ENCODE data around the gene DHRS1. TPM values are rescaled to one million over a fixed set of nuclear protein-coding genes. Genes with fewer than 3 reads are reported as not detected.
A peak's percentile ranks its signal among the peaks of the same experiment; 100 is the strongest.

DHRS1 gene
- total RNA-seq, 4 donors from 2014 or later, result 49.0 to 101 (median 82.1) TPM

DNA sequence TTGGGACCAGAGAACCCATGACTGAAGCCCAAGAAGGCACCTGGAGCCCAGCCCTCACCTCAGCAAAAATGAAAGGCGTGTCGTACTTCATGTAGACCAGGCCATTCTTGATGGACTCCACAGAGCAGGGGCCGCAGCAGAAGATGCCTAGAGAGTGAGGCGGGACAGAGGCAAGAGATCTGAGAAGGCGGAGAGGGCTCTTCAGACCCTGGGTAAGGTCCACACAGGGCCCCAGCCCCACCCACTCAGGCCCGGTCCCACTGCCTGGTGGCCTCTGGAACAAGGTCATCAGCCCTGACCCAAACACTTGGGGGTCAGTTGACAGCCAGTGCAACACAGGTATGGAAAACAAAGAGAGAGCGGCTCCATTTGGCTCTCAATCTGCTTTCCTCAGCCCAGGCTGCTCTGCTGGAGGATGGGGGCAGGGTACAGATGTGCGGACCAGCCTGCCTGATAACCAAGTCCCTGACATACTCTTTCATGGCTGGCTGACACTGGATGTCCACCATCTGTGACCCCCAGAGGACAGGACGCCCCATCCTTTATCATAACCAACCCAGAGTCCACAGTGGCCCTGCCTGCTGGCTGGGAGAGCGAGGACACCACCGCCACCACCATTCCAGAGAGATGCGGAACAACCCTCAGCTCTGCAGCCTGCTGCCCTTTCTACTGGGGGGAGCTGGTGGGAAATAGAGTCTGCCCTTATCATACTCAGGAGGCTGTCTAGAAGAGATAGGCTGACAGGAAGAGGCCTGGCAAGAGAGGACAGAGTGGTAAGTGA lies 43.5 kb downstream of the DHRS1 start:
- peaks cover 39% of the 10 kb centered on the region for H3K36me3 ChIP-seq
- peak in 1 of 2 donors; percentile 42 for DNase-seq (ENCODE audit: low spot score in 2 of 2)
- H3K4me1 ChIP-seq, result peaks cover 15% of the 10 kb centered on the region
- H3K9me3 ChIP-seq, result no peaks in the 10 kb centered on the region
- H3K4me3 ChIP-seq, result no peak overlapping the region
- no peak for TF ChIP-seq EP300 (IDR thresholded peaks at IDR 0.05)
- no peak for TF ChIP-seq POLR2A (IDR thresholded peaks at IDR 0.05)
- TF ChIP-seq POLR2AphosphoS5 (IDR thresholded peaks at IDR 0.05), result no peak
- TF ChIP-seq, protein P1, sequence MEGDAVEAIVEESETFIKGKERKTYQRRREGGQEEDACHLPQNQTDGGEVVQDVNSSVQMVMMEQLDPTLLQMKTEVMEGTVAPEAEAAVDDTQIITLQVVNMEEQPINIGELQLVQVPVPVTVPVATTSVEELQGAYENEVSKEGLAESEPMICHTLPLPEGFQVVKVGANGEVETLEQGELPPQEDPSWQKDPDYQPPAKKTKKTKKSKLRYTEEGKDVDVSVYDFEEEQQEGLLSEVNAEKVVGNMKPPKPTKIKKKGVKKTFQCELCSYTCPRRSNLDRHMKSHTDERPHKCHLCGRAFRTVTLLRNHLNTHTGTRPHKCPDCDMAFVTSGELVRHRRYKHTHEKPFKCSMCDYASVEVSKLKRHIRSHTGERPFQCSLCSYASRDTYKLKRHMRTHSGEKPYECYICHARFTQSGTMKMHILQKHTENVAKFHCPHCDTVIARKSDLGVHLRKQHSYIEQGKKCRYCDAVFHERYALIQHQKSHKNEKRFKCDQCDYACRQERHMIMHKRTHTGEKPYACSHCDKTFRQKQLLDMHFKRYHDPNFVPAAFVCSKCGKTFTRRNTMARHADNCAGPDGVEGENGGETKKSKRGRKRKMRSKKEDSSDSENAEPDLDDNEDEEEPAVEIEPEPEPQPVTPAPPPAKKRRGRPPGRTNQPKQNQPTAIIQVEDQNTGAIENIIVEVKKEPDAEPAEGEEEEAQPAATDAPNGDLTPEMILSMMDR (IDR thresholded peaks at IDR 0.05), result no peak
- H3K27ac ChIP-seq, result no peak overlapping the region
- no peaks in the 10 kb centered on the region for H3K27me3 ChIP-seq
- 89% methylated on average over 10 of the region's 12 CpGs for WGBS

DNA sequence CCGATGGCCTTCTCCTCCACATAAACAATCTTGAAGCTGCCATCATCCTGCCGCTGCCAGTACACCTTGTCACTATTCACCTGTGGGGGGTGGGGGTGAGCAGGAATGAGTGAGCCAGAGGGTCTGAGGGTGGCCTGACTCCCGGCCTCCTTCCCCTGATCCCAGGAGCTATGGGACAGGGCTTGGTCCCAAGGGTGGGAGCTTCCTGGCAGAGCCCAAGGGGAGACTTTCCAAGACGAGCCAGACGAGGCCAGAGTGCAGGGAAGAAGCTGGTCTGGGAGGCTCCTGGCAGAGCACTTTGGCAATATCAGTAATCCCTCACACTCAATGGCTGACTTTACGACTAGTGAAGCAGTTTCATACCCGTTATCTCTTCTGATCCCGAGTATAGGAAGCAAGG lies 44.1 kb downstream of the DHRS1 start:
- peaks cover 15% of the 10 kb centered on the region for H3K4me1 ChIP-seq
- 88% methylated on average over 8 of the region's 8 CpGs for WGBS
- H3K27ac ChIP-seq, result no peak overlapping the region
- H3K36me3 ChIP-seq, result peaks cover 43% of the 10 kb centered on the region
- DNase-seq (ENCODE audit: low spot score in 2 of 2), result peak in 1 of 2 donors; percentile 55
- H3K27me3 ChIP-seq, result no peaks in the 10 kb centered on the region
- no peak overlapping the region for H3K4me3 ChIP-seq
- no peaks in the 10 kb centered on the region for H3K9me3 ChIP-seq
- no peak for TF ChIP-seq POLR2AphosphoS5 (IDR thresholded peaks at IDR 0.05)
- TF ChIP-seq, protein P1 (IDR thresholded peaks at IDR 0.05), result no peak
- no peak for TF ChIP-seq EP300 (IDR thresholded peaks at IDR 0.05)
- TF ChIP-seq POLR2A (IDR thresholded peaks at IDR 0.05), result no peak

DNA sequence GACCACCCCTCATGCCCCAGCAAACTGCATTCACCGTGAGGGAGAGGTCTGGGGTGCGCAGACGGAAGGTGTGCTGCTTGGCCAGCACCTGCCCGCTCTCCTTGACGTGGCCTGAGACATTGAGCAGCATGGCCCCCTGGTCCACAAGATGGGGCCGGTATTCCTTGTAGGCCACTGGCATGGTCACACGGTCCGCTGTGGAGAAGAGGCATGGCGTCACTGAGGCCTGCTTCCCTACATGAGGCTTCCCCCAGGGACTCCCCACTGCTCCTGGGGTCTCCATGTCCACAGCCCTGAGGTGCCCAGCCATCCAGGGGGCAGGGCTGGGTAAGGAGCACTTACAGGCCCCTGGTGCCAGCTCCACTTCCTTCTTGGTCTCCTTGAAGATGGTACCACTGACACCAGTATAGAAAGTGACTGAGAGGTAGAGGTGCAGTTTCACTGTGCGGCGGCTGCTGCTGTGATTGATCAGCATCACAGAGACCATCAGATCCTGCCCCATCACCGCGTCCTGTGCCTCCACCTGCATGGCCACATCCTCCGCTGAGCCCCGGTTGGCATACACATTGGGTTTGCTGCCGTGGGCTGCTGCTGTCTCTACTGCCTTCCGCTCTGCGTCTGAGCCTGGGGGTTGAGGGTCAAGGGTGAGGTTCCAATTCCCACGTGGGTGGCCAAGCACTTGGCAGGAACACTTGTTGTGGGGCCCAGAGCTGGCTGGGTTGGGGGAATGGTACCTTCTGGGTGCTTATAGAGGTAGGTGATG lies 44.8 kb downstream of the DHRS1 start:
- no peak for DNase-seq (ENCODE audit: low spot score in 2 of 2)
- H3K36me3 ChIP-seq, result peaks cover 43% of the 10 kb centered on the region
- TF ChIP-seq POLR2AphosphoS5 (IDR thresholded peaks at IDR 0.05) (no peak), POLR2A (IDR thresholded peaks at IDR 0.05) (no peak), EP300 (IDR thresholded peaks at IDR 0.05) (no peak)
- TF ChIP-seq, protein P1 (IDR thresholded peaks at IDR 0.05), result no peak
- H3K27me3 ChIP-seq, result no peaks in the 10 kb centered on the region
- no peak overlapping the region for H3K27ac ChIP-seq
- no peaks in the 10 kb centered on the region for H3K9me3 ChIP-seq
- H3K4me1 ChIP-seq, result peaks cover 10% of the 10 kb centered on the region
- H3K4me3 ChIP-seq, result no peak overlapping the region
- WGBS, result 98% methylated on average over 16 of the region's 19 CpGs

DNA sequence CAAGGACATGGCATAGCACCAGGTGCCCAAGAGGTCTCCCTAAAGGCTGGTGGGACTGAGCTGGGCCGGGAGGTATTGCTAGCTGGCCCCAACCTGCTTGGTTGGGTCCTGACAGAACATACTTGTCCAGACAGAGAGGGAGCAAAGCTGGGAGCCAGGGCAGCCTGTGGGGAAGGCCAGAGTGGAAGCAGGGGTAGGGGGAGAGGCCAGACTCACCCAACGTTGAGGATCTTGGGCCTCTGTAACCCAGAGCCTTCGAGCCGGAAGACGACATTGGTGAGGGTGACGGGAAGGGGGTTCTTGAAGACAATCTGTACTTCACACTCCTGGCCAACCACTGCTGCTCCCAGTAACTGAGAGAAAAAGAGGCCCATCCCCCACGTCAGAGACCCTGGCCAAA lies 45.6 kb downstream of the DHRS1 start:
- TF ChIP-seq EP300 (IDR thresholded peaks at IDR 0.05), result no peak
- TF ChIP-seq POLR2A (IDR thresholded peaks at IDR 0.05), result no peak
- TF ChIP-seq, protein P1 (IDR thresholded peaks at IDR 0.05), result no peak
- TF ChIP-seq POLR2AphosphoS5 (IDR thresholded peaks at IDR 0.05), result no peak
- H3K36me3 ChIP-seq, result peaks cover 46% of the 10 kb centered on the region
- WGBS, result 89% methylated on average over 7 of the region's 7 CpGs

More for the DNA sequence above, 45.6 kb downstream of the DHRS1 start:
- H3K9me3 ChIP-seq, result no peaks in the 10 kb centered on the region
- DNase-seq (ENCODE audit: low spot score in 2 of 2), result no peak
- no peak overlapping the region for H3K27ac ChIP-seq
- H3K27me3 ChIP-seq, result no peaks in the 10 kb centered on the region
- H3K4me3 ChIP-seq, result no peak overlapping the region
- peaks cover 3% of the 10 kb centered on the region for H3K4me1 ChIP-seq

All from suprapubic skin (tissue), 4 donors.